OCI-LY1 (cell line): ENCODE measurements around the gene PEF1.

ENCODE experiments used
- H2AFZ ChIP-seq: fragments of 200-600 bp; sonication (generic), shearing (Covaris generic); 2 replicates; pipeline ENCODE4 v1.6.0; 2014; ENCODE audit warnings: antibody characterized with exemption, mild to moderate bottlenecking, low read length
- H3F3A ChIP-seq: fragments of 200-600 bp; sonication (generic), shearing (Covaris generic); 2 replicates; pipeline ENCODE4 v1.6.0; 2014; ENCODE audit warnings: mild to moderate bottlenecking, antibody characterized with exemption, low read length, moderate library complexity; ENCODE audit not compliant: insufficient read depth
- H3K27ac ChIP-seq: fragments of 200-600 bp; sonication (generic); 2 replicates; pipeline ENCODE4 v1.5.1; 2014; ENCODE audit warnings: low read length, mixed run types, mild to moderate bottlenecking, low read depth; ENCODE audit not compliant: poor library complexity, severe bottlenecking
- H3K27me3 ChIP-seq: fragments of 200-600 bp; sonication (generic); 2 replicates; pipeline ENCODE4 v1.6.0; 2014; ENCODE audit warnings: antibody characterized with exemption, mild to moderate bottlenecking, low read length, moderate library complexity; ENCODE audit not compliant: insufficient read depth
- H3K36me3 ChIP-seq: fragments of 200-600 bp; sonication (generic); 2 replicates; pipeline ENCODE4 v1.6.1; 2014; ENCODE audit warnings: mild to moderate bottlenecking, antibody characterized with exemption, low read length, moderate library complexity, mixed read lengths; ENCODE audit not compliant: insufficient read depth
- H3K4me1 ChIP-seq: fragments of 200-600 bp; sonication (generic); 2 replicates; pipeline ENCODE4 v1.5.1; 2014; ENCODE audit warnings: mild to moderate bottlenecking, low read length, moderate library complexity; ENCODE audit not compliant: insufficient read depth, severe bottlenecking
- H3K4me2 ChIP-seq: fragments of 200-600 bp; sonication (generic), shearing (Covaris generic); 2 replicates; pipeline ENCODE4 v1.6.1; 2014; ENCODE audit warnings: low read length
- H3K4me3 ChIP-seq: fragments of 200-600 bp; sonication (generic); 2 replicates; pipeline ENCODE4 v1.5.1; 2014; ENCODE audit warnings: low read length, low read depth, mild to moderate bottlenecking, mixed read lengths; ENCODE audit not compliant: poor library complexity, severe bottlenecking
- H3K79me2 ChIP-seq: fragments of 200-600 bp; shearing (Covaris generic); 2 replicates; pipeline ENCODE4 v1.6.1; 2016; ENCODE audit warnings: mixed run types, low read length, mixed read lengths; ENCODE audit not compliant: insufficient read depth
- H3K9ac ChIP-seq: fragments of 200-600 bp; sonication (generic), shearing (Covaris generic); 2 replicates; pipeline ENCODE4 v1.6.1; 2014; ENCODE audit warnings: mild to moderate bottlenecking, low read length, mixed read lengths
- H3K9me2 ChIP-seq: fragments of 200-600 bp; sonication (generic), shearing (Covaris generic); 2 replicates; pipeline ENCODE4 v1.6.1; 2014; ENCODE audit warnings: low read depth, mild to moderate bottlenecking, low read length, mixed read lengths
- H3K9me3 ChIP-seq: fragments of 200-600 bp; shearing (Covaris generic); 2 replicates; pipeline ENCODE4 v1.6.1; 2014; ENCODE audit warnings: low read length, mixed read lengths
- H4K20me1 ChIP-seq: fragments of 200-600 bp; sonication (generic), shearing (Covaris generic); 2 replicates; pipeline ENCODE4 v1.6.0; 2016; ENCODE audit warnings: mild to moderate bottlenecking, low read length; ENCODE audit not compliant: insufficient read depth
- CTCF ChIP-seq: fragments of 200-600 bp; sonication (generic), shearing (Covaris generic); IDR thresholded peaks from 2 replicates; pipeline ENCODE4 v1.5.1; 2017; ENCODE audit warnings: mild to moderate bottlenecking, antibody characterized with exemption, low read length, moderate library complexity, mixed read lengths
- EZH2 ChIP-seq: fragments of 200-600 bp; sonication (generic), shearing (Covaris generic); IDR thresholded peaks from 2 replicates; pipeline ENCODE4 v1.8.0; 2017; ENCODE audit warnings: borderline replicate concordance, mixed run types, mild to moderate bottlenecking, antibody characterized with exemption, low read length, moderate library complexity, mixed read lengths

Gene PEF1

GRCh38 chr1:31624731-31625514, 19.8 kb downstream of the PEF1 start:
- Histone ChIP-seq H3F3A (no peaks in the 10 kb centered on the region), H3K9me2 (no peaks in the 10 kb centered on the region), H3K9ac (no peak overlapping the region), H2AFZ (no peak overlapping the region), H4K20me1 (no peaks in the 10 kb centered on the region), H3K27me3 (no peaks in the 10 kb centered on the region; the same call in 1 of the 2 replicates), H3K27ac (no peak overlapping the region), H3K4me2 (no peak overlapping the region), H3K4me1 (no peaks in the 10 kb centered on the region), H3K79me2 (no peaks in the 10 kb centered on the region), H3K36me3 (peaks cover 25% of the 10 kb centered on the region), H3K9me3 (no peaks in the 10 kb centered on the region), H3K4me3 (no peak overlapping the region)
- no peak for TF ChIP-seq EZH2
- TF ChIP-seq CTCF = no peak

- Histone ChIP-seq H3K4me2 (no peak overlapping the region), H3K9ac (no peak overlapping the region), H4K20me1 (no peaks in the 10 kb centered on the region)
These were observed 20.4 kb downstream of the PEF1 start for GRCh38 chr1:31624309-31624708.

GRCh38 chr1:31623365-31623764, 21.3 kb downstream of the PEF1 start:
- Histone ChIP-seq H3K27me3 (no peaks in the 10 kb centered on the region; the same call in 1 of the 2 replicates), H2AFZ (no peak overlapping the region), H3K9me2 (no peaks in the 10 kb centered on the region), H3K4me1 (peaks cover 3% of the 10 kb centered on the region), H3K4me3 (no peak overlapping the region), H4K20me1 (no peaks in the 10 kb centered on the region), H3K79me2 (no peaks in the 10 kb centered on the region), H3K36me3 (peaks cover 9% of the 10 kb centered on the region), H3K4me2 (no peak overlapping the region), H3F3A (no peaks in the 10 kb centered on the region), H3K9ac (no peak overlapping the region), H3K27ac (no peak overlapping the region), H3K9me3 (no peaks in the 10 kb centered on the region)
- no peak for TF ChIP-seq EZH2
- TF ChIP-seq CTCF = no peak

More at GRCh38 chr1:31624309-31624708, 20.4 kb downstream of the PEF1 start:
- Histone ChIP-seq H3K9me2 (no peaks in the 10 kb centered on the region), H3F3A (no peaks in the 10 kb centered on the region), H3K9me3 (no peaks in the 10 kb centered on the region), H3K27ac (no peak overlapping the region), H2AFZ (no peak overlapping the region), H3K36me3 (peaks cover 18% of the 10 kb centered on the region), H3K4me3 (no peak overlapping the region), H3K79me2 (no peaks in the 10 kb centered on the region), H3K27me3 (no peaks in the 10 kb centered on the region; the same call in 1 of the 2 replicates), H3K4me1 (no peaks in the 10 kb centered on the region)
- TF ChIP-seq CTCF = no peak
- no peak for TF ChIP-seq EZH2
